Mucosa of gallbladder (tissue), 1 donor: Measurements from ENCODE around the gene ACTG1. TPM values are rescaled to one million over a fixed set of nuclear protein-coding genes. Genes with fewer than 3 reads are reported as not detected.

Experiments
- DNase-seq: peaks from one replicate; pipeline ENCODE4 v3.0.0-alpha.2; 2020; ENCODE audit warnings: low spot score
- total RNA-seq: library from RNA; stranded (reverse); gene quantifications from one replicate; pipeline ENCODE4 v1.2.1, GENCODE V29; 2021
- donor health status: DM: no; HTN: no; CAD: no.

The ACTG1 gene
- total RNA-seq, 1 donor from 2014 or later = 2,344 TPM

DNA sequence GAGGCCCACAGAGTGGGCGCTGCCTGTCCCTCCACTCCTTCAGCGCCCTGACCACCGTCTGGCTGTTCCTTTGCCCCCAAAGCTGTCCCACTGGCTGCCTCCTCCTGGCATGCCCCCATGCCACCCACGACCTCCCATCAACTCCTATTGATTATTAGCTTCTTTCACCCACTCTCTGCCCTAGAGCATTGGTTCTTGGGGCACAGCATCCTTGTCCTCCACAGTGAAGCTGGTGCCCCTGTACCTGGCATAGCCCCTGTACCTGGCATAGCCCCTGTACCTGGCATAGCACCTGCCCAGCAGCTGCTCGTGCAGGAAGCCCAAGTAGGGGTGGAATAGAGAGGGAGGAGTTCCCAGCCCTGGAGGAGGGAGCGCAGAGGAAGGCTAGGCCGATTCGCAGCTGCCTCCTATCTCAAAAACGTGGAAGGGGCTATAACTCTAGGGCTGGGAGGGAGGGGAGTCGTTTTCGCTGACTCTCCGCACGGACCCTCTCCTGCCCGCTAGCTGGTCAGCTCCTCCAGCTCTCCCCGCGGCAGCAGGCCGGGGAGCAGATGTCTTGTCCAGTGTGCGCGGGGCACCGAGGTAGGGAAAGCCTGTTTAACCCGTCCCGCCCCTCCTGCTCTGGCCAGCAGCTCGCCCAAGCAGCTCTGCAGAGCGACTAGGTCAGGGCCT, 5.7 kb upstream of the ACTG1 start:
- no peak for DNase-seq

DNA sequence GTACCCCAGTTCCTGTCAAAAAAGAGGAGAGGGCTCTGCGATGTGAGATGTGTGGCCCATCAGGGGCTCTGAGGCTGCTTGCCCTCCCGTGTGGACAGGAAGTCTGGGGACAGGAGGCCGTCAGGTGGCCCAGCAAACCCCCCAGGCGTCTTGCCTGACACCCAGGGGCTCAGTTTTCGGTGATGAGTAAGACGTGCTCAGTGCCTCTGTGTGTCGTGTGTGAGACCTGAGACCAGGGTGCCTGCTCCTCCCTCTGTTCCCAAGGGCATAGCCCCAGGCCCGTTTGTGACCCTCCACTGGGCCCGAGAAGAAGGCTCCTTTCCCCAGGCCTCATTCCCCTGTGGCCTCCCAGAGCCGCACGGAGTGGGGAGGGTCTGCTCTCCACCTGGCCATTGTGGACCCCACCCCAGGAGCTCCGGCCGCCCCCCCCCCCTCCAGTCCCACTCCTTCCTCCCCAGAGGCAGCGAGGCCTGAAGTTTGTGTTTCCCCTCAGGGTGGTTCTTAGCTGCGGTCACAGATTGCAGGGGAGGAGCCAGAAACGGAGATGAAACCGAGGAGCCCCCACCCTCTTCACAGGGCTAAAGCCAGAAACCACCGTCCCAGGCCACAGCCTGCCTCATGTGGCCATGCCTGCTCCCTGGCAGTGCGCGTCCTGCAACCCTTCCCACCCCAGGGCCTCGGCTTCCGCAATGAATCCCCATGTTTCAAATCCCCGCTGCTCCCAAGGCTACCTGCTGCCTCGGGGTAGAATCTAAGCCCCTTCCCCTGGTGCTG, 4.9 kb upstream of the ACTG1 start:
- no peak for DNase-seq

DNA sequence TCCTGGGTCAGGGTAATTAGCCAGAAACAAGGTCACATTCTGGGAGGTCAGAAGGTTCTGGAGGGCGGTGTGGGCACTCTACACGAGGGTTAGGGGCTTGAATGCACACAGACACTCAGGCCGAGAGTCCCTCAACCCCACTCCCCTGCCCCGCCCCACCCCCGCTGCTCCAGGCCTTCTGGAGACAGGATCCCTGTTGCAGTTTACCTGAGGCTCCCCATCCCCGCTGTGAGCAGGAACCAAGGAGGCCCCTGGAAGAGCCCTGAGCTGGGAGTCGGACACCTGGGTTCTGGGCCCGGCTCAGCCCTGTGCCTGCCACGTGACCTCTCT, 4.4 kb upstream of the ACTG1 start:
- DNase-seq = no peak

DNA sequence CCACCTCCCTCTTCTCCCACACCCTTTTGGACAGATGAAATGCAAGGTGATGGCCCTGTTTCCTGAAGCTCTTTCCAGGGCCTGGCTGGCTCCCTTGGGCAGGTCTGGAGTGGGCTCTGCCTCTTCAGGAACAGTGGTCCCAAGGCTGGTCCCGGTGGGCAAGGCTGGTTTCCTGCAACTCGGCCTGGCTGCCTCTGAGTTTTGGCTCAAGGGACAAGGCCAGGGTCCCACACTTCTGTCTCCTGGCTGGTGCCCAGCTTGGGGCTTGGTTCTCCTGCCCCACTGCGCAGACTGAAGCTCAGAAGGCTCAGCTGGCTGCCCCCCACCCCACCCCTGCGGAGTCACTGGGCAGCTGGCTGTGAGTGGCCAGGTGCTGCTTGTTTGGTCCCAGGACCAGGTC, 3.8 kb upstream of the ACTG1 start:
- no peak for DNase-seq

DNA sequence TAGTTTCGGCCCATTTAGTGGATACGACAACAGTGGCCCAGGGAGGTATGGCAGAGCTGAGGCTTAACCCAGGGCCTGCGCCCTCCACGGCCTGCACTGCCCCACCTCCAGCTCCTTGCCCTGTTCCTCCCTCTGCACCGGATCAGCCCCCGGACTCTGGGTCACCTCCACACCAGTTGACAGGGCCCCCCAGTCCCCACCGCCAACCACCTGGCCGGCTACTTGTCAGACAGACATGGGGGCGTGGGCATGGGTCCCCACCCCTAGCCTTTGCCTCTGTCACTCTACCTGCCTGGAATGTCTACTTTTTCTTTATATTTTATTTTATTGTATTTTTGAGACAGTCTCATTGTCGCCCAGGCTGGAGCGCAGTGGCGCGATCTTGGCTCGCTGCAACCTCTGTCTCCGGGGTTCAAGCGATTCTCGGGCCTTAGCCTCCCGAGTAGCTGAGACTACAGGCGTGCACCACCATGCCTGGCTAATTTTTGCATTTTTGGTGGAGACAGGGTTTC, 3.0 kb upstream of the ACTG1 start:
- DNase-seq = no peak

DNA sequence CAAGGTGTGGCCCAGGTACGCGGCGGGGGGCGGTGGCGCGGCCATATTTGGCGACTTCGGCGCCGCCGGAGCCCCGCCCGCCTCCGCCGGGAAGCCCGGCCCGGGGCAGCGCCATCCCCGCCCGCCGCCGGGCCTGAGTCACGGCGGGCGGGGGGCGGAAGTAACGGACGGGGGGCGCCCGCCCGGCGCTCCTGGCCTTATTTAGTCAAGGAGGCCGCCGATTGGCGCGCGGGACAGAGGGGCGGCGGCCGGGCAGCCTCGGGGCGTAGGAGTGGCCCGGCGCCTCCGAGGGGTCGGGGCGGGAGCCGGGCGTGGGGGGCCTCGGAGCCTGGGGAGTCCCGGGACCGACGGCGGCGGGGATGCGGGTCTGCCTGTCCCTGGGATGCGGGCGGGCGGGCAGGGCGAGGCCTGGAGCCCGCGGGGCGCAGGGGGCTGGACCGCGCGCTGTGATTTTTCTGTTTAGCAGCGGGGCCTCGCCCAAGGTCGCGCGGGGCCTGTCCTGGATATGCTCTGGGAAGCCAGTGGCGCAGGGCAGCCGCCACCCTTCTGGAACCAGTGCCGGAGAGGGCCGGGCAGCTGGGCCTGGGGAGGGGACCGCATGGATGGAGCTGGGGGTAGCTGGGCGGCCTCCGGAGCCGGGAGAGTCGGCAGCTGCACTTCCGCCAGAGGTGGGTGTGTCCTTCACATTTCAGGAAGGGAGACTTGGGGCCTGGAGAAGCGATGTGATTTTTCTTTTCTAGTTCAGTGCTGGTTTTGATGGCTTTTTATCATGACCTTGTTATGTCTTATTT, 2.3 kb upstream of the ACTG1 start:
- DNase-seq = peak; percentile 76

DNA sequence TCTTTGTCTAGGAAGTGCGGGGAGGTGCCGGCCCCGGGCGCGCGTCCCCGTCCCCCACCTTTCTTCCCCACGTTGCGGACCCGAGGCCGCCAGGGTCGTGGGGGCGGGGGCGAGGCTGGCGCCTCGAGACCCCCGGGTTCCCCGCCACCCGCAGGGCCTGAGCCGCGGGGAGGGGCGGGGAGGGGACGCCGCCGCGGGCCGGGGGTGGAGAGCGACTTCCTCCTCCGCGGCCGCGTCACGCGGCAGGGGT, 1.8 kb upstream of the ACTG1 start:
- no peak for DNase-seq

DNA sequence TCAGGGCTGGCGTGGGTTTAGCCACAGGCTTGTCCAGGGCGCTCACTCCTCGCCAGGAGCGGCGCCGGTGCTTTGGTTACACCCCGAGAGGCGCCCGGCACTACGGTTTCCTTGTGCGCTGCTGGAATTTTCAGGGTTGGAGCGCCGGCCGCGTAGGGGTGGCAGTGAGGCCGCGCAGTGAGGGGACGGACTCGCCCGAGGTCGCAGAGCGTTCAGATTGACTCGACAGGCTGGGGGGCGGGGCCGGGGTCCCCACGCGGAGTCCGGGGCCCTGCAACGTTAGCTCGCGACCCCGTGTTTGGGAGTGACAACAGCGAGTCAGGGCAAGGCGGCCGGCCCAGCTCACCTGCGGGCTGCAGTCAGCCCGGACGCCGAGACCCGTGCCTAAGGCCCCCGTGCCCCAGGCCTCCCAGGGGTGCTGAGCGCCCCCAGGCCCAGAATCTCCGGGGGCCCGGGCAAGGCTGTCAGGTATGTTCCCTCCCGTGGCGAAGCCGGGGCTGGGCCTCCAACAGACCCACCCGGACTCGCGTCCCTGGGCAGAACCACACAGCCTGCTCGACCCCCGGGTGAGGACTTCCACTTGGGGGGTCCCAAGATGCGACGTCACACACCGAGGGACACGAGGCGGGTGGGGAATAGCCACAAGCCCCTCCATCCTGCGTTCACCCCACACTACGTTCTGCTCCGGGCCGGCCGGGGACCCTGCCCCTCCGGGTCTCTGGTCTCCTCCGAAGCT, 1.3 kb upstream of the ACTG1 start:
- peak; percentile 68 for DNase-seq

DNA sequence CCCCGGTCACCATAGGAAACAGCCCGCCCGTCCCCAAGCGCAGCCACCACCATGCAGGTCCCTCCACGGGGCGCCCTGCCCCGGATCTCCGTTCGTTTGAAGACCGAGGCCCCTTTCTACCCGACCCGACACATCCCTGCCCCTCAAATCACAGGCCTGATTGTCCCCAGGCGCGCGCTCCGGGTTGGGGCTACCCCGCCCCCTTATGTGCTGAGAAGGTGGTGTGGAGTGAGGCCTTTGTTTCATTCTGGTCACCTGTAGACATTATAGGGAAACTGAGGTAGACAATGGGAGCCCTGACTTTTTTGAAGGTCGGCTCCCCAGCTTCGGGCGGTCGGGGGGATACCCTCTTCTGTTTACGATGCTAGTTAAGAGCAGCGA, 763 bp upstream of the ACTG1 start:
- DNase-seq = peak; percentile 67

DNA sequence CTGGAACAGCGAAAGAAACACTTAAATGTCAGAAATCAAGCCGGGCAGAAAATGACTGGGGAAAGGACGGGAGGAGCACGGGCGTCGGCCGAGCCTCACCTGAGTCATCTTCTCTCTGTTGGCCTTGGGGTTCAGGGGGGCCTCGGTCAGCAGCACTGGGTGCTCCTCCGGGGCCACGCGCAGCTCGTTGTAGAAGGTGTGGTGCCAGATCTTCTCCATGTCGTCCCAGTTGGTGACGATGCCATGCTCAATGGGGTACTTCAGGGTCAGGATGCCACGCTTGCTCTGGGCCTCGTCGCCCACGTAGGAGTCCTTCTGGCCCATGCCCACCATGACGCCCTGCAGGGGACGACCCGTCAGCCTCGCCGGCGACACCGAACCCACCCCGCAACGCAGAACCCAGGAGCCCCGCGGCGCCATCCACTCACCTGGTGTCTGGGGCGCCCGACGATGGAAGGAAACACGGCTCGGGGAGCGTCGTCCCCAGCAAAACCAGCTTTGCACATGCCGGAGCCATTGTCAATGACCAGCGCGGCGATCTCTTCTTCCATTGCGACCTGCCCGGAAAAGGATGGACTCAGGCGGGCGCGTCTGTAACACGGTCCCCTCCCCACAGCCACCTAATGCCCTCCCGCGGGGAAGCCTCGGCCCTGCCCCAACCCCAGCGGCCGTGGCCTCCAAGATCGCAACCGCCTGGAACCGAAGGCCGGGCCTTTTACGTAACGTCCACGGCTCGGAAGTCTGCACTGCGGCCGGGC, 616 bp downstream of the ACTG1 start:
- no peak for DNase-seq

DNA sequence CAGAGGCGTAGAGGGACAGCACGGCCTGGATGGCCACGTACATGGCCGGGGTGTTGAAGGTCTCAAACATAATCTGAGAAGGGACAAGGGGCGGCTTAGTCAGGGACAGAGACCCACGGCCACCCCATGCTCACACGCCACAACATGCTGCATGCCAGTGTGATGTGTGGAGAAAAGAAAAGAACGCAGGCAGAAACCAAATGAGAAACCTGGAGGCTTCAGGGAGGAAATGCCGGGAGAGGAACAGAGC, 1.1 kb downstream of the ACTG1 start:
- no peak for DNase-seq

DNA sequence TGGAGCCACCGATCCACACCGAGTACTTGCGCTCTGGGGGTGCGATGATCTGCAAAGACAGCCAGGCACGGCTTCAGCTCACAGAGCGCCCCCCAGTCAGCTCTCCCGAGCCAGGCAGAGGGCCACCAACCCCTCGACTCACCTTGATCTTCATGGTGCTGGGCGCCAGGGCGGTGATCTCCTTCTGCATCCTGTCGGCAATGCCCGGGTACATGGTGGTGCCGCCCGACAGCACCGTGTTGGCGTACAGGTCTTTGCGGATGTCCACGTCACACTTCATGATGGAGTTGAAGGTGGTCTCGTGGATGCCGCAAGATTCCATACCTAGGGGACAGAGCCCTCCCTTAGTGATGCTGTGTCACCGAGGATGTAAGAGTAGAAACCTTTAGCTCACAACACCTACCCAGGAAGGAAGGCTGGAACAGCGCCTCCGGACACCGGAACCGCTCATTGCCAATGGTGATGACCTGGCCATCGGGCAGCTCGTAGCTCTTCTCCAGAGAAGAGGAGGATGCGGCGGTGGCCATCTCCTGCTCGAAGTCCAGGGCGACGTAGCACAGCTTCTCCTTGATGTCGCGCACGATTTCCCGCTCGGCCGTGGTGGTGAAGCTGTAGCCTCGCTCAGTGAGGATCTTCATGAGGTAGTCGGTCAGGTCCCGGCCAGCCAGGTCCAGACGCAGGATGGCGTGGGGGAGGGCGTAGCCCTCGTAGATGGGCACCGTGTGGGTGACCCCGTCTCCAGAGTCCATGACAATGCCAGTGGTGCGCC, 1.6 kb downstream of the ACTG1 start:
- no peak for DNase-seq

DNA sequence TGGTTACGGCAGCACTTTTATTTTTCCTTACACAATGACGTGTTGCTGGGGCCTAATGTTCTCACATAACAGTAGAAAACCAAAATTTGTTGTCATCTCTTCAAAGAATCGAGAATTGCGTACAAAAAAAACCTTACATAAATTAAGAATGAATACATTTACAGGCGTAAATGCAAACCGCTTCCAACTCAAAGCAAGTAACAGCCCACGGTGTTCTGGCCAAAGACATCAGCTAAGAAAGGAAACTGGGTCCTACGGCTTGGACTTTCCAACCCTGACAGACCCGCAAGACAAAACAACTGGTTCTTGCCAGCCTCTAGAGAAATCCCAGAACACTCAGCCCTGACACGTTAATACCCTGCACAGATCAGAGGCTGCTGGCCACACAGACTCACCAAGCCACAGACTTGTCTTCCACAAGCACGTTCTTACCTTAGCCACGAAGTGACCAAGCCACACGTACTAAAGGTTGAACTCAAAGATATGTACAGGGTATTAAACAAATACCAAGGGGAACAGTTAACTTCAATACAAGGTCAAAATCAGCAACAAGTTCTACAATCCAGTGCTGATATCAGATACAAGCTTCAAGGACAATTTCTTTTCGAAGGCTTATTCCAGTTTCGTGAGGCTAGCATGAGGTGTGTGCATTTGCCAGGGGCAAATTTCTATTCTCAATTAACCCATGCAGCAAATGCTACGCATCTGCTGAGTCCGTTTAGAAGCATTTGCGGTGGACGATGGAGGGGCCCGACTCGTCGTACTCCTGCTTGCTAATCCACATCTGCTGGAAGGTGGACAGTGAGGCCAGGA, 2.4 kb downstream of the ACTG1 start:
- no peak for DNase-seq

DNA sequence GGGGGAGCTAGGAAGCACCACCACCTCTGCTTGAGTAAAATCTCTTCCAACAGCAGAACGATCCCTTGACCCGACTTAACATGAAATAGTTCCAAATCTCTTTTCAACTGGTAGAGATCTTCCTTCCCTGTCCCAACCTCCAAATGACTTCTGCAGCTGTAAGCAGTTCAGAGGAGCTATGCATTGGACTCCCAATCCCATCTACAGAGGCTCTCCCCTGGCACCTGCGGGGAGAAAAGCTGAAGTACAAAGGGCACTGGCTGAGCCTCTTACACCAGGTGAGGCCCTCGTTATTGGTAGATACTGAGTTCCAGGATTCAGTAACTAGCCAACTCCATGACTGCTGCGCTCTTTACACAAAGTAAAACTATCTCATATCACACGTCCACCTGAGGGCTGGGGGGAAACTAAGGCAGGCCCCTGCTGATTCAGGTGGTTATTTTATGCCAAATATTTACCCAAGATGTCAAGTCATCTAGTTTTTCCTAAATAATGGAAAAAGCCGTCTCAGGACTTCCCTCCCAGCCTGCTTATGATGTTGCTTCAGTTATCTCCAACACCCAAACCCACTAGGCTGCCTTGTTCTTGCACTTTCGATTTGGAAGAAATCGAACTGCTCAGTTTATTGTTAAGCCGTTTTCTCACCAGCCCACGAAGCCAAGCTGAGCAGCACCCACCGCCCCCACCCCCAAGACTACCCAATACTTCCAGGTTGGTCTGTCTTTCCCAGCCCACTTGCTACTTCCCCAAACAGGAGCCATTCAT, 3.2 kb downstream of the ACTG1 start:
- no peak for DNase-seq

DNA sequence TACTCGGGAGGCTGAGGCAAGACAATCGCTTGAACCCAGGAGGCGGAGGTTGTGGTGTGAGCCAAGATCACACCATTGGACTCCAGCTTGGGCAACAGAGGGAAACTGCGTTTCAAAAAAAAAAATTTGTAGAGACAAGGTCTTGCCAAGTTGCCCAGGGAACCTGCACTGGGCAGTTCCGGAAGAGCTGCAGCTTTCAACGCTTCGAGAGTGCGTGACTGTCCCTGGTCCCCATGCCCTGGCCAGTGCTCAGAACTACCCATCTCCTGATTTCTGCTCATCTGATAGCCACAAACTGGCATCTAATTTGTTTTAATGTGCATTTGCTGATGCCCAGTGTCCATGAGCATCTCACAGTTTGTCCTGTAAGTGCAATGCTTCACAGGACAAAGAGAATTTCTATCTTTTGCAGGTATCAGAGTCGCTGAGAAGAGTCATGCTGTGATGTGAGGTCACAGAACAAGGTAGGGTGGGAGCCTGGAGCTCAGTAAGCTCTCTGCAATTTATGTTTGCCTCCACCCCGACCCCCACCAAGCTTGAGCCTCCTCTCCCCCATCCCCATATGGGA, 3.9 kb downstream of the ACTG1 start:
- no peak for DNase-seq

DNA sequence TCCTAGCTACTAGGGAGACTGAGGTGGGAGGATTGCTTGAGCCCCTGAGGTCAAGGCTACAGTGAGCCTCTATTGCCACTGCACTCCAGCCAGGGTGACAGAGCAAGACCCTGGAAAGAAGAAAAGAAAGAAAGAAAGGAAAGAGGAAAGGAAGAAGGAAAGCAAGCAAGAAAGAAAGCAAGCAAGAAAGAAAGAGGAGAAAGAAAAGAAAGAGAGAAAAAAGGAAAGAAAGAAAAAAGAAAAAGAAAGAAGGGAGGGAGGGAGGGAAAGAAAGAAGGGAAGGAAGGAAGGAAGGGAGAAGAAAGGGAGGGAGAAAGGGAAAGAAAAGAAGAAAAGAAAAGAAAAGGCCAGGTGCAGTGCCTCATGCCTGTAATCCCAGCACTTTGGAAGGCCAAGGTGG, 9.0 kb downstream of the ACTG1 start:
- no peak for DNase-seq

DNA sequence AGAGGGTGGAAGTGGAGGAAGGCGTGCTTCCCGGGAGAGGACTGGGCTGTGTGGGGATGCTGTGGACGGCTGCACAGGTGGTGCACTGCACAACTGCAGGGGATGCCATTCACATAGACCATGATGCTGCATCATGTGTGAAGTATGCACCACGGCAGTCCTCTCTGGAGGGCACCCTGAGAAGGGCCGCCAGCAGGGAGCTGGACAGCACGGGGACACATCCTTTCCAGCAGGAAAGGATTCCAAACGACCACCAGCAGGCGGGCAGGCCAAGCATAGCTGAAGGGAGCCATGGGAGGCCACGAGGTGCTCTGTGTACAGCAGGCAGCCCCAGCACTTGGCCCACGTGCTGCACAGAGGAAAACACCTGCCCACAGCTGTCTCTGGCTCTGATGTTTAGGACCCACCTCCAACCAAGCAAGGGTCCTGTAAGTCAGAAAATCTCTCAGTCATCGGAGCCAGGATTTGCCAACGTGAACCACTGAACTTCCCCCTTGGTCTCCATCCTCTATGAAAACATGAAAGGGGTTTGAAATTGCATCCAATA, 10.1 kb downstream of the ACTG1 start:
- no peak for DNase-seq

DNA sequence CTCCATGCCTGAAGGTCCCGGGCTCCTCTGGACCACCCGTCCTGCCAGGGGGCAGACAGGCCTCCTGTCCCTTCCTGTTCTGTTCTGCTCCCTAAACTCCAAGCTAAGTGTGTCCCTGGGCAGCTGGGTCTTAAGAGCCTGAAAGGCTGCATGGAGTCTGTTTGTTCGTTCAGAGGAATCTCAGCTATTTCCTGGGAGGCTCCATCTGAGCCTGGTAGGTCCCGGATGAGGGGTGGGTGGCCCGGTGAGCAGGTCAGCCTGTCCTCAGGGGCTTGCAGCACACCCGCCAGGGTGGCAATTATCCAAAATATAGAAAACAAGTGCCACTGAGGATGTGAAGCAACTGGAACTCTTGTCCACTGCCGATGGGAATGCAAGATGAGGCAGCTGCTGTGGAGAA, 12.6 kb downstream of the ACTG1 start:
- DNase-seq = no peak

DNA sequence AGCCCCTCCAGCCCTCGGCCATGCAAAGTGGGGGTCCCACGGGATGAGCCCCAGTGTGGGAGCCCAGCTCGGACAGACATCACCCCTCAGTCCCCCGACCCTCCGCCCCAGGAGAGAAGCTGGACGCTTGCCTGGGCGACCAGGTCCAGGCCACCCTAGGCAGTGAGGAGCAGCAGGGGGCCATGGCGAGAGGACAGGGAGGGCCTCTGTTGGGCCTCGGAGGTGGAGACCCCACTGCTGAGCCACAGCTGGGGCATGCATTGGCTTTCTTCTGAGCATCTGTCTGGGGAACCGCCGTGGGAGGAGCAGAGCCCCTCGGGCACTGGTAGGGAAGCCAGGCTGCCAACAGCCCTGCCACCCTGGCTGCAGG, 13.0 kb downstream of the ACTG1 start:
- no peak for DNase-seq
